Measurements from ENCODE around the gene DYNLT4.

DNA sequence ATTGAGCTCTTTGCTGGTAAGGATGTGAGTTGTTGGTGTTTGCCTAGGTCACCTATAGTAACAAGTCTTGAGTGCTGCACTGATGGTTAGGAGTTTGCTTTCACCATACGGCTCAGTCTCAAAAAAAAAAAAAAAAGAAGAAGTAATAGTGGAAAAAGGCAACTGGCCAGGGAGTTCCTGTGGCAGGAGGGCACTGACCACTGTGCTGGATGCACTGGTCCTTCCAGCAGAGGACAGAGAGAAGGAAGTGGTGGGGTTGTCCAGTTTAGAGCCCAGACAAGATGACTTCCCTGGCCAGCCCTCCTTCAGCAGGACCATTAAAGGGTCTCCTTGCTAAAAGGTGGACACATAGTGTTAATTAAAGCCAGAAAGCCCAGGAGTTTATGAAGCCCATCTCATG is 47.8 kb upstream of the DYNLT4 start:
- no peak for TF ChIP-seq EZH2 (IDR thresholded peaks at IDR 0.05; ENCODE audit: low read length)
- TF ChIP-seq, protein P1, sequence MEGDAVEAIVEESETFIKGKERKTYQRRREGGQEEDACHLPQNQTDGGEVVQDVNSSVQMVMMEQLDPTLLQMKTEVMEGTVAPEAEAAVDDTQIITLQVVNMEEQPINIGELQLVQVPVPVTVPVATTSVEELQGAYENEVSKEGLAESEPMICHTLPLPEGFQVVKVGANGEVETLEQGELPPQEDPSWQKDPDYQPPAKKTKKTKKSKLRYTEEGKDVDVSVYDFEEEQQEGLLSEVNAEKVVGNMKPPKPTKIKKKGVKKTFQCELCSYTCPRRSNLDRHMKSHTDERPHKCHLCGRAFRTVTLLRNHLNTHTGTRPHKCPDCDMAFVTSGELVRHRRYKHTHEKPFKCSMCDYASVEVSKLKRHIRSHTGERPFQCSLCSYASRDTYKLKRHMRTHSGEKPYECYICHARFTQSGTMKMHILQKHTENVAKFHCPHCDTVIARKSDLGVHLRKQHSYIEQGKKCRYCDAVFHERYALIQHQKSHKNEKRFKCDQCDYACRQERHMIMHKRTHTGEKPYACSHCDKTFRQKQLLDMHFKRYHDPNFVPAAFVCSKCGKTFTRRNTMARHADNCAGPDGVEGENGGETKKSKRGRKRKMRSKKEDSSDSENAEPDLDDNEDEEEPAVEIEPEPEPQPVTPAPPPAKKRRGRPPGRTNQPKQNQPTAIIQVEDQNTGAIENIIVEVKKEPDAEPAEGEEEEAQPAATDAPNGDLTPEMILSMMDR (optimal IDR thresholded peaks at IDR 0.05 in 1 of 3, IDR thresholded peaks at IDR 0.05 in 1 of 3, conservative IDR thresholded peaks at IDR 0.05 in 1 of 3; ENCODE audit: extremely low read depth in 1 of 3, insufficient read depth in 2 of 3, low read length in 3 of 3) = no peak
